B cell (primary cell): ENCODE data around the gene FBXW4. TPM values are rescaled to one million over a fixed set of nuclear protein-coding genes. Genes with fewer than 3 reads are reported as not detected.

Source experiments
- ATAC-seq: fragments of 200-7000 bp; cut with Tn5 transposase; one replicate; pipeline ENCODE4 v1.10.0; 2021; ENCODE audit warnings: low read depth, mild to moderate bottlenecking, moderate number of reproducible peaks, moderate library complexity
- CTCF ChIA-PET: fragments of 350-600 bp; sonication (Branson Sonifier 250); formaldehyde crosslinking; loops from one replicate; lab custom pipeline; 2021; ENCODE audit warnings: antibody characterized with exemption, inconsistent platforms; lab: Charles Lee
- POLR2A ChIA-PET: fragments of 350-600 bp; sonication (Branson Sonifier 250); formaldehyde crosslinking; loops from one replicate; lab custom pipeline; 2021; ENCODE audit warnings: antibody characterized with exemption; lab: Charles Lee
- DNase-seq: peaks from one replicate; pipeline ENCODE4 v3.0.0; 2013
- H2AFZ ChIP-seq: 2 replicates; pipeline ENCODE4 v1.6.1; 2012; ENCODE audit warnings: mild to moderate bottlenecking, low read depth, low read length; ENCODE audit not compliant: insufficient read depth, poor library complexity, severe bottlenecking
- H3K27ac ChIP-seq, 2 donors: 1 replicate in 1 of 2; 2 replicates in 1 of 2; pipeline ENCODE4 v1.5.1; 2012 to 2013; ENCODE audit warnings: low read length in 2 of 2, mild to moderate bottlenecking in 2 of 2, moderate library complexity in 1 of 2
- H3K27me3 ChIP-seq, 4 experiments: fragments of 200-600 bp in 1 of 4; sonication (generic) in 1 of 4; replicated peaks in 1 of 4; 1 replicate in 2 of 4; 2 replicates in 2 of 4; pipeline versions ENCODE4 v1.6.1 to v1.7.0; 2013 to 2016; ENCODE audit warnings: low read length in 3 of 4, mild to moderate bottlenecking in 2 of 4, mixed read lengths in 1 of 4, moderate library complexity in 1 of 4; ENCODE audit not compliant: insufficient read depth in 4 of 4, control insufficient read depth in 3 of 4; ENCODE audit errors: control extremely low read depth in 1 of 4
- H3K36me3 ChIP-seq, 2 experiments: replicated peaks in 1 of 2; 1 replicate in 1 of 2; 2 replicates in 1 of 2; pipeline versions ENCODE4 v1.6.1 to v1.7.1; 2013; ENCODE audit warnings: low read length in 1 of 2; ENCODE audit not compliant: insufficient read depth in 2 of 2, control insufficient read depth in 1 of 2; ENCODE audit errors: control extremely low read depth in 1 of 2, extremely low read depth in 1 of 2
- H3K4me1 ChIP-seq, 2 donors: fragments of 200-600 bp in 1 of 2; sonication (generic) in 1 of 2; 1 replicate in 1 of 2; 2 replicates in 1 of 2; pipeline versions ENCODE4 v1.5.1 to v1.6.1; 2013 to 2017; ENCODE audit warnings: low read length in 2 of 2; ENCODE audit not compliant: control insufficient read depth in 2 of 2, insufficient read depth in 2 of 2
- H3K4me2 ChIP-seq: replicated peaks from 2 replicates; pipeline ENCODE3; 2012; ENCODE audit warnings: mild to moderate bottlenecking, low read depth, low read length; ENCODE audit not compliant: poor library complexity, severe bottlenecking
- H3K4me3 ChIP-seq, 5 experiments: fragments of 200-600 bp in 1 of 5; sonication (generic) in 1 of 5; 1 replicate in 3 of 5; 2 replicates in 2 of 5; pipeline versions ENCODE4 v1.5.1 to v1.7.0; 2011 to 2016; ENCODE audit warnings: low read length in 4 of 5, mild to moderate bottlenecking in 4 of 5, low read depth in 2 of 5, control low read depth in 1 of 5, moderate library complexity in 1 of 5; ENCODE audit not compliant: insufficient read depth in 1 of 5; ENCODE audit errors: control extremely low read depth in 1 of 5, extremely low read depth in 1 of 5
- H3K79me2 ChIP-seq: fragments of 200-600 bp; sonication (generic); one replicate; pipeline ENCODE4 v1.6.0; 2016; ENCODE audit warnings: low read length; ENCODE audit not compliant: control insufficient read depth, insufficient read depth
- H3K9ac ChIP-seq: fragments of 200-600 bp; sonication (generic); 2 replicates; pipeline ENCODE4 v1.6.1; 2017; ENCODE audit warnings: mild to moderate bottlenecking, low read length, moderate library complexity
- H3K9me3 ChIP-seq, 3 donors: one replicate each; pipeline versions ENCODE4 v1.6.1 to v1.7.1; 2013; ENCODE audit warnings: low read length in 2 of 3; ENCODE audit not compliant: control insufficient read depth in 2 of 3, insufficient read depth in 1 of 3; ENCODE audit errors: control extremely low read depth in 1 of 3
- H4K20me1 ChIP-seq: 2 replicates; pipeline ENCODE4 v1.6.0; 2012; ENCODE audit warnings: mild to moderate bottlenecking, low read length; ENCODE audit not compliant: insufficient read depth, control insufficient read depth, poor library complexity, severe bottlenecking
- H3K27ac Mint-ChIP-seq: one replicate; pipeline ENCODE4 v1.8.0; 2021; ENCODE audit warnings: mixed read lengths
- H3K27me3 Mint-ChIP-seq: one replicate; pipeline ENCODE4 v1.8.0; 2021; ENCODE audit warnings: mixed read lengths
- H3K4me1 Mint-ChIP-seq: one replicate; pipeline ENCODE4 v1.8.0; 2021; ENCODE audit warnings: mixed read lengths
- H3K4me3 Mint-ChIP-seq: one replicate; pipeline ENCODE4 v1.8.0; 2021; ENCODE audit warnings: mixed read lengths
- H3K9me3 Mint-ChIP-seq: one replicate; pipeline ENCODE4 v1.8.0; 2022; ENCODE audit warnings: mixed read lengths; ENCODE audit not compliant: insufficient read depth
- EZH2 ChIP-seq: IDR thresholded peaks from 2 replicates; pipeline ENCODE4 v1.6.1; 2012; ENCODE audit warnings: borderline replicate concordance, low read depth, mild to moderate bottlenecking, moderate library complexity, low read length; ENCODE audit not compliant: insufficient read depth, poor library complexity, severe bottlenecking
- WGBS: methylation state at CpG from one replicate; pipeline ENCODE4 v1.1.5; 2013; ENCODE audit warnings: missing lambda C conversion rate; ENCODE audit not compliant: insufficient coverage; 5-methylcytosine and 5-hydroxymethylcytosine counted together
- intact Hi-C: fragments of 100-400 bp; cut with micrococcal nuclease; formaldehyde crosslinking; loops from one replicate; pipeline ENCODE4 v1.10.0; 2022
- polyA plus RNA-seq: library from polyadenylated mRNA; depleted of rRNA; stranded (reverse); fragments of >200 nt; gene quantifications from 2 replicates; pipeline ENCODE4 v1.2.3, GENCODE V29; 2012
- total RNA-seq, 2 donors: library from RNA; stranded (reverse); fragments of 120-200 nt in 1 of 2; gene quantifications; 1 replicate in 1 of 2; 2 replicates in 1 of 2; pipeline versions ENCODE4 v1.2.3 to v1.2.4, GENCODE V29; 2013 to 2022
- TF ChIP-seq, protein P1 (sequence below): fragments of 200-600 bp; IDR thresholded peaks from one replicate; pipeline ENCODE4 v1.8.0; 2022; ENCODE audit warnings: antibody characterized with exemption, mild to moderate bottlenecking

The FBXW4 gene
- total and polyA plus RNA-seq, 2 donors (not counting 1 experiment from before 2014, with no cell fraction given), result 72.9 to 99.6 TPM

GRCh38 chr10:101578192-101578591, 116.8 kb downstream of the FBXW4 start:
- no peak overlapping the region for H3K27ac Mint-ChIP-seq
- H3K4me3 ChIP-seq, result no peak overlapping the region
- no peaks in the 10 kb centered on the region for H3K4me1 Mint-ChIP-seq
- H3K27me3 Mint-ChIP-seq, result no peaks in the 10 kb centered on the region
- ChIA-PET POLR2A (interaction anchor here (0.6 kb wide), 1 partner anchor 429 kb away, joined by 3 read pairs; no protein-coding TSS in a partner anchor), CTCF (interaction anchor here (0.6 kb wide), 1 partner anchor 64 kb away, joined by 5 read pairs; no protein-coding TSS in a partner anchor)
- H3K9me3 ChIP-seq, result no peaks in the 10 kb centered on the region
- H3K27me3 ChIP-seq, result no peaks in the 10 kb centered on the region
- no peak overlapping the region for H3K9ac ChIP-seq
- H3K4me3 Mint-ChIP-seq, result no peak overlapping the region
- ATAC-seq, result no peak
- DNase-seq, result no peak
- no peaks in the 10 kb centered on the region for H3K9me3 Mint-ChIP-seq
- no peak overlapping the region for H3K27ac ChIP-seq
- H3K79me2 ChIP-seq, result no peaks in the 10 kb centered on the region
- TF ChIP-seq EZH2, result no peak
- TF ChIP-seq, protein P1, sequence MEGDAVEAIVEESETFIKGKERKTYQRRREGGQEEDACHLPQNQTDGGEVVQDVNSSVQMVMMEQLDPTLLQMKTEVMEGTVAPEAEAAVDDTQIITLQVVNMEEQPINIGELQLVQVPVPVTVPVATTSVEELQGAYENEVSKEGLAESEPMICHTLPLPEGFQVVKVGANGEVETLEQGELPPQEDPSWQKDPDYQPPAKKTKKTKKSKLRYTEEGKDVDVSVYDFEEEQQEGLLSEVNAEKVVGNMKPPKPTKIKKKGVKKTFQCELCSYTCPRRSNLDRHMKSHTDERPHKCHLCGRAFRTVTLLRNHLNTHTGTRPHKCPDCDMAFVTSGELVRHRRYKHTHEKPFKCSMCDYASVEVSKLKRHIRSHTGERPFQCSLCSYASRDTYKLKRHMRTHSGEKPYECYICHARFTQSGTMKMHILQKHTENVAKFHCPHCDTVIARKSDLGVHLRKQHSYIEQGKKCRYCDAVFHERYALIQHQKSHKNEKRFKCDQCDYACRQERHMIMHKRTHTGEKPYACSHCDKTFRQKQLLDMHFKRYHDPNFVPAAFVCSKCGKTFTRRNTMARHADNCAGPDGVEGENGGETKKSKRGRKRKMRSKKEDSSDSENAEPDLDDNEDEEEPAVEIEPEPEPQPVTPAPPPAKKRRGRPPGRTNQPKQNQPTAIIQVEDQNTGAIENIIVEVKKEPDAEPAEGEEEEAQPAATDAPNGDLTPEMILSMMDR, result no peak
- H3K4me2 ChIP-seq, result no peak overlapping the region
- 84% methylated on average over 5 of the region's 5 CpGs for WGBS
- H2AFZ ChIP-seq, result no peak overlapping the region
- no peaks in the 10 kb centered on the region for H4K20me1 ChIP-seq
- H3K4me1 ChIP-seq, result no peaks in the 10 kb centered on the region
- intact Hi-C loops, result no loop called here
- peaks cover 0 to 29% of the 10 kb centered on the region in 2 experiments for H3K36me3 ChIP-seq

DNA sequence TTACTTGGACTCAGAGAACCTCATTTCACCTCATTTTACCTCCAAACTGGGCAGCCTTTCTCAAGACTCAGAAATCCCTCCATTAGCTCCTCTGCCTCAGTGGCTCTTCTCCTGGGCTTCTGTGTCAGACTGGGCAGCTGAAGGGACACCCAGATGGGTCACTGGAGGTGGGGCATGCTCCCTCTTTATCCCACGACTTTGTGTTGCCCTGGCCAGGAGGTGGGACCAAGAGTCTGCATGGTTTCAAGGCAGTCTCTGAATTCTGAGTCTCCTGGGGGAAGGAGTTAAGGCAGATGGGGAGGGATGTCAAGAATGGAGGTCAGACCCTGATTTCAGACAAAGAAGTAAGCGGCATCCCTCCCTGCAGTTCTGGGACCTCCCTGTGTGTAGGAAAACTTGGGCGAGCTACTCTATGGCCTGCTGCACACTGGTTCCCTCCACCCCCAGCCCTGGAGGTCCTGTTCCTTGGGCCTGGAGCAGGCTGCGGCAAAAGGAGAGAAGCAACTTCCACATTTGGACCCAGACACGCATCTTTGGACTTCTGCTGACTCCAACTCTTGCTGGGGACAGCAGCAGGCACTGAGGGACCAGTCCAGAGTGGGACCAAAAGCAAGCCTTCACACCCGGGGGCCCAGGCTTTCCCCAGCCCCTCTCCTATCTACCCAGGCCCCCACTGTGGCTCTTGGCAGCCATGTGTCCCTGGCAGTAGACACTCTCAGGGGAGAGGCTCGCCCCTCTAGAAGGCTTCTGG, 117.7 kb downstream of the FBXW4 start:
- ChIA-PET POLR2A (no interaction called here), CTCF (interaction anchor here (0.7 kb wide), 2 partner anchors 580 to 1238 kb away, joined by 3 to 4 read pairs; no protein-coding TSS in a partner anchor)
- no peak for TF ChIP-seq EZH2
- TF ChIP-seq, protein P1, result no peak
- H3K27ac ChIP-seq, result no peak overlapping the region
- H3K9me3 ChIP-seq, result peaks cover 0 to 9% (median 0%) of the 10 kb centered on the region in 3 donors
- H3K9ac ChIP-seq, result no peak overlapping the region
- no peaks in the 10 kb centered on the region for H3K79me2 ChIP-seq
- Mint-ChIP-seq H3K27me3 (no peaks in the 10 kb centered on the region), H3K27ac (peak overlapping the region; percentile 32), H3K9me3 (no peaks in the 10 kb centered on the region), H3K4me1 (no peaks in the 10 kb centered on the region), H3K4me3 (no peak overlapping the region)
- no peak overlapping the region for H2AFZ ChIP-seq
- peaks cover 0 to 21% of the 10 kb centered on the region in 2 experiments for H3K36me3 ChIP-seq
- no peaks in the 10 kb centered on the region for H3K4me1 ChIP-seq
- ATAC-seq (no peak), DNase-seq (no peak)
- intact Hi-C loops, result no loop called here
- no peaks in the 10 kb centered on the region for H3K27me3 ChIP-seq
- H3K4me3 ChIP-seq, result no peak overlapping the region
- no peak overlapping the region for H3K4me2 ChIP-seq
- no peaks in the 10 kb centered on the region for H4K20me1 ChIP-seq
- 97% methylated on average over 7 of the region's 7 CpGs for whole genome bisulfite sequencing
